Endodermal cell (in vitro differentiated cells): ENCODE data around the gene KCNG1. TPM values are rescaled to one million over a fixed set of nuclear protein-coding genes. Genes with fewer than 3 reads are reported as not detected.

Source experiments
- DNase-seq: peaks from one replicate; pipeline ENCODE4 v3.0.0-alpha.2; 2017
- H3K27ac ChIP-seq: 2 replicates; pipeline ENCODE4 v1.5.1; 2013; ENCODE audit warnings: mild to moderate bottlenecking, low read depth, low read length, moderate library complexity
- H3K27me3 ChIP-seq: 2 replicates; pipeline ENCODE4 v1.6.1; 2013; ENCODE audit warnings: mild to moderate bottlenecking, low read length, moderate library complexity; ENCODE audit not compliant: insufficient read depth, control insufficient read depth, poor library complexity, severe bottlenecking
- H3K36me3 ChIP-seq: 2 replicates; pipeline ENCODE4 v1.7.0; 2013; ENCODE audit warnings: mild to moderate bottlenecking, low read length, moderate library complexity; ENCODE audit not compliant: control insufficient read depth, insufficient read depth
- H3K4me1 ChIP-seq: one replicate; pipeline ENCODE4 v1.7.0; 2013; ENCODE audit warnings: low read length; ENCODE audit not compliant: control insufficient read depth, insufficient read depth
- H3K4me3 ChIP-seq: 2 replicates; pipeline ENCODE4 v1.5.1; 2013; ENCODE audit warnings: mild to moderate bottlenecking, low read length, moderate library complexity
- H3K9ac ChIP-seq: 2 replicates; pipeline ENCODE4 v1.6.1; 2013; ENCODE audit warnings: mild to moderate bottlenecking, low read length, moderate library complexity; ENCODE audit not compliant: poor library complexity, severe bottlenecking; ENCODE audit errors: extremely low read depth
- H3K9me3 ChIP-seq: 2 replicates; pipeline ENCODE4 v1.6.1; 2013; ENCODE audit warnings: mild to moderate bottlenecking, low read length, moderate library complexity; ENCODE audit not compliant: control insufficient read depth
- H3K27ac Mint-ChIP-seq: 2 replicates; pipeline ENCODE4 v1.8.0; 2020; ENCODE audit warnings: mixed read lengths
- H3K27me3 Mint-ChIP-seq: 2 replicates; pipeline ENCODE4 v1.8.0; 2021; ENCODE audit warnings: mild to moderate bottlenecking, mixed read lengths; ENCODE audit not compliant: insufficient read depth
- H3K36me3 Mint-ChIP-seq: 2 replicates; pipeline ENCODE4 v1.8.0; 2020; ENCODE audit warnings: low read depth, mixed read lengths
- H3K4me1 Mint-ChIP-seq: 2 replicates; pipeline ENCODE4 v1.8.0; 2020; ENCODE audit warnings: mixed read lengths
- H3K4me3 Mint-ChIP-seq: 2 replicates; pipeline ENCODE4 v1.8.0; 2020; ENCODE audit warnings: mild to moderate bottlenecking, moderate library complexity, mixed read lengths
- H3K9me3 Mint-ChIP-seq: 2 replicates; pipeline ENCODE4 v1.8.0; 2020; ENCODE audit warnings: mild to moderate bottlenecking, mixed read lengths
- CTCF ChIP-seq: fragments of 200-600 bp; sonication (generic); conservative IDR thresholded peaks from 2 replicates; pipeline ENCODE4 v1.5.0; 2021; ENCODE audit warnings: antibody characterized with exemption, mild to moderate bottlenecking
- WGBS, 2 experiments: methylation state at CpG; one replicate each; pipeline versions ENCODE4 v1.1.5 to v1.1.7; 2013; ENCODE audit warnings: missing lambda C conversion rate in 2 of 2, mixed read lengths in 1 of 2; ENCODE audit not compliant: insufficient coverage in 1 of 2, insufficient read length in 1 of 2; 5-methylcytosine and 5-hydroxymethylcytosine counted together
- total RNA-seq, 2 donors: library from RNA; stranded (reverse); fragmentation: NEBNext Ultra II Directional in 1 of 2; extraction: Animal tissue kit (Norgen Biotek cat#: 25700) in 1 of 2; gene quantifications; 2 replicates in 1 of 2; 3 replicates in 1 of 2; pipeline ENCODE4 v1.2.1, GENCODE V29; 2021

The KCNG1 gene
- total RNA-seq, 2 donors from 2014 or later, result 106 to 126 TPM

GRCh38 chr20:50968289-50968688 is 54.6 kb downstream of the KCNG1 start:
- no peaks in the 10 kb centered on the region for H3K36me3 Mint-ChIP-seq
- H3K27ac Mint-ChIP-seq, result no peak overlapping the region
- DNase-seq, result no peak
- no peaks in the 10 kb centered on the region for H3K9me3 Mint-ChIP-seq
- peaks cover 3% of the 10 kb centered on the region for H3K4me1 ChIP-seq
- no peaks in the 10 kb centered on the region for H3K9me3 ChIP-seq
- H3K36me3 ChIP-seq, result no peaks in the 10 kb centered on the region
- no peaks in the 10 kb centered on the region for H3K27me3 ChIP-seq
- peaks cover 22% of the 10 kb centered on the region for H3K27me3 Mint-ChIP-seq
- TF ChIP-seq CTCF, result no peak
- no peak overlapping the region for H3K9ac ChIP-seq
- H3K4me3 ChIP-seq, result no peak overlapping the region
- H3K4me3 Mint-ChIP-seq, result no peak overlapping the region
- WGBS, 2 experiments, result 87 to 91% methylated on average over 9 of the region's 9 CpGs
- no peak overlapping the region for H3K27ac ChIP-seq
- H3K4me1 Mint-ChIP-seq, result peaks cover 12% of the 10 kb centered on the region

- TF ChIP-seq CTCF, result no peak
- no peak overlapping the region for H3K9ac ChIP-seq
- H3K4me1 ChIP-seq, result peaks cover 3% of the 10 kb centered on the region
- Mint-ChIP-seq H3K9me3 (no peaks in the 10 kb centered on the region), H3K4me1 (peaks cover 12% of the 10 kb centered on the region), H3K4me3 (no peak overlapping the region), H3K27ac (no peak overlapping the region), H3K27me3 (peaks cover 21% of the 10 kb centered on the region), H3K36me3 (no peaks in the 10 kb centered on the region)
- no peaks in the 10 kb centered on the region for H3K36me3 ChIP-seq
- WGBS, 2 experiments, result 79 to 93% methylated on average over 6 to 7 of the region's 7 CpGs
- H3K27me3 ChIP-seq, result no peaks in the 10 kb centered on the region
- H3K27ac ChIP-seq, result no peak overlapping the region
- no peak overlapping the region for H3K4me3 ChIP-seq
- H3K9me3 ChIP-seq, result no peaks in the 10 kb centered on the region
- no peak for DNase-seq
Measured at GRCh38 chr20:50967586-50967985, 55.3 kb downstream of the KCNG1 start.

GRCh38 chr20:50959543-50960126 is 63.3 kb downstream of the KCNG1 start:
- peaks cover 5% of the 10 kb centered on the region for H3K27me3 Mint-ChIP-seq
- H3K27ac ChIP-seq, result no peak overlapping the region

More at GRCh38 chr20:50959543-50960126, 63.3 kb downstream of the KCNG1 start:
- peaks cover 17% of the 10 kb centered on the region for H3K36me3 ChIP-seq
- H3K27me3 ChIP-seq, result no peaks in the 10 kb centered on the region
- Mint-ChIP-seq H3K9me3 (no peaks in the 10 kb centered on the region), H3K27ac (peak overlapping the region; percentile 100), H3K36me3 (peaks cover 23% of the 10 kb centered on the region), H3K4me3 (peak overlapping the region; percentile 89), H3K4me1 (peaks cover 26% of the 10 kb centered on the region)
- H3K4me1 ChIP-seq, result peaks cover 7% of the 10 kb centered on the region
- TF ChIP-seq CTCF, result no peak
- H3K9me3 ChIP-seq, result no peaks in the 10 kb centered on the region
- peak overlapping the region; percentile 95 for H3K4me3 ChIP-seq
- 78 to 82% methylated on average over 24 to 25 of the region's 25 CpGs for WGBS, 2 experiments
- DNase-seq, result no peak
- H3K9ac ChIP-seq, result peak overlapping the region; percentile 98
